ENCODE results near the gene LRFN2. TPM values are rescaled to one million over a fixed set of nuclear protein-coding genes. Genes with fewer than 3 reads are reported as not detected.

Gene LRFN2
- total RNA-seq, 1 donor from 2014 or later, result 7.4 TPM

DNA sequence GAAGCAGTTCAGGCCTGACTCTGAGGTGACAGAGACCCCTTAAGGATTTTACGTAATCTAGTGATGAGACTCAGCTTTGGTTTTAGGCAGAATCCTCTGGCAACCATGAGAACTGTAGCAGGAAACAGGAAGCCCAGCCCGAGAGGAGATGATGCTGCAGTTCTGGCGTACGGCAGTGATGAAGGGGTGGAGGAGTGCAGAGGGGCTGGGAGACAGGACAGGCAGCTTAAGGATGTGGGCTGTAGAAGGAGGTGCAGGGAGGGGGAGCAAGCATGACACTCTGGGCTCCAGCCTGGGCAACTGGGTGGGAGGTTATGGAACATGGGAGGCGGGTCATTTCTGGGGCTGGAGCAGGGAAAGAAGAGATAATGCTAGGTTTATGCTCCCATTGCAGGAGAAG is 67.1 kb downstream of the LRFN2 start:
- intact Hi-C loops (cut with micrococcal nuclease), result no loop called here

DNA sequence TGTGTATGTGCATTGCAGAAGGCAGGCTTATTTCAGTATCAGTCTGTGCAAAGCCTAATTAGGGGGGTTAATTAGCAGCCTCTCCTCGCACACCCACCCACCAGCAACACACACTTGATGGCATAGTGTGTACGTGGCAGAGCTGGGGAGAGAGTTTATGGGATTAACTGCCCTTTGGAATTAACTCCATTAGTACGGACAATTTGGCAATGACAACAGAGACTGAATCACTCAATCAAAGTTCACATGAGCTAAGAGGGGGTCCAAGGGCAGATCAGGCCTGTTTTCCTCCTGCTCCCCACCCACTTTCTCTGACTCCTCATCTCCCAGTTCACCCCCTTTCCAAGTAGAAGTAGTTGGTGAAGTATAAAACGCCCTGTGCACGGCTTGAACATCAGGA is 69.5 kb downstream of the LRFN2 start:
- intact Hi-C loops (cut with micrococcal nuclease), result no loop called here

DNA sequence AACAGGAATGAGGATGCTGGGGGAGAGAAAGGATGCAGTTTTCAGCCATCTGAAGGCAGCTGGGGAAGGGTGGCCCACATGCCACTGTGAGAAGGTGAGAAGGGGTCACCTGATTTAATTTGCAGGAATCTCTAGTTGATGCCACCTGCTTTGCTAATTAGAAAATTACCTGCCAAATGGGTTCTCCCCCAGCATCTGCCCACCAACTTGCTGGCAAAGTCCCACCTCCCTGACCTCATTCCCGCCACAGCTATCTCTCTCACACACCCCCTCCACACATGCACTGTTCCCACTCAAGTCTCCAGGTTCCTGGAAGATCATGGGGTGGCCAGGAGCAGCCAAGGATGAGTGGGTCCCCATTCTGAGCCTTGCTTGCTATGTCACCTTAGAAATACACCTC is 70.7 kb downstream of the LRFN2 start:
- intact Hi-C loops (cut with micrococcal nuclease), result no loop called here

DNA sequence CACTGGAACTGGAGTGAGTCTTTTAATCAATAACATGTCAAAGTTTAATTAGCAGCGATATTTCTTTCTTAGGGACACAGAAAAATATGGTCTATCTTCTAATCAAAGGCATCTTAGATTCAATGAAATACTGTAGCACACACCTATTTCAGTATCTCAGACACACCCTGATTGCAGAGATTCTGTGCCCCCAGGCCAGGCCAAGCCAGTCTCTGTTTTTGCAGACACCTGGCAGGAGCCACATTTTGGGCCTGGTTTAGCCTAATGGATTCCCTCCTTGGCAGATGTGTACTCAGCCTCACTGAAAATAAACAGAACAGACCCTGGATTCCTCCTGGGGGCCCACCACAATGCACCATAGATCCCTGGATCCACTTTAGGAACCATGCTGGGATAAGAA is 74.8 kb downstream of the LRFN2 start:
- intact Hi-C loops (cut with micrococcal nuclease), result no loop called here

DNA sequence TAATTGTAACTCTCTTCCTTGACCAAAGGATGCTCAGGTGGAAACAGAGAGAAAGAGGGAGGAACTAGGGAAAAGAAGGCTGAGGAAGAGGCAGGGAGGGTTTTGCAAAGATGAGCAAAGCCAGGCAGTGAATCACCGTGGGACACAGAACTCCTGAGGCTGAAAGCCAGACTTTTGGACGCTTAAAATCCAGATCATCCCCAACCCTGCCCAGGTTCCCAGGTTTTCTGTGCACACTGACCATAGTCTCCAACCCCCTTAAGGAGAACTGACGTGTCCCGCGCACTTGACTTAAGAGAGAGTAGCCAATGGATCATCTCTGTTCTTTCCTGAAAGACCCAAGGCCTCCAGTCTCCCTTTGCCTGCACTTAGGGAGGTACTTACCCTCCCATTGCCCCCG is 75.3 kb downstream of the LRFN2 start:
- intact Hi-C loops (cut with micrococcal nuclease), result no loop called here

DNA sequence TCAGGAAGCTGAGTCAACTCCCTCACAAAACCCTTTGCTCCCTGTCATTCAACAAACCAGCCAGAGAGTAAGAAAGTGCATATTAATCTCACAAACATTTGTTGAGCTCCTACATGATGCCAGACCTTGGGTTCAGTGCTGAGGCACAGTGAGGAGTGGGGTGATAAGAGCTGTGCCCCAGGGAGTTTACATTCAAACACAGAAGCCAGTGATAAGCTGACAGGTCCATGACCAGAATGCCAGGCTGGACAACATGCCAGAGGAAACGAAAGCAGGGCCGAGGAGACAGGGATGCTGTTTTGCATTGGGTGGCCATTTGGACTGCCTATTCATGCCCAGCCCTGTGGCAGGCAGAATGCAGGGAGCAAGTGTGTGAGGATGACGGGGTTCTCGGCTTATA is 76.7 kb downstream of the LRFN2 start:
- intact Hi-C loops (cut with micrococcal nuclease), result no loop called here

DNA sequence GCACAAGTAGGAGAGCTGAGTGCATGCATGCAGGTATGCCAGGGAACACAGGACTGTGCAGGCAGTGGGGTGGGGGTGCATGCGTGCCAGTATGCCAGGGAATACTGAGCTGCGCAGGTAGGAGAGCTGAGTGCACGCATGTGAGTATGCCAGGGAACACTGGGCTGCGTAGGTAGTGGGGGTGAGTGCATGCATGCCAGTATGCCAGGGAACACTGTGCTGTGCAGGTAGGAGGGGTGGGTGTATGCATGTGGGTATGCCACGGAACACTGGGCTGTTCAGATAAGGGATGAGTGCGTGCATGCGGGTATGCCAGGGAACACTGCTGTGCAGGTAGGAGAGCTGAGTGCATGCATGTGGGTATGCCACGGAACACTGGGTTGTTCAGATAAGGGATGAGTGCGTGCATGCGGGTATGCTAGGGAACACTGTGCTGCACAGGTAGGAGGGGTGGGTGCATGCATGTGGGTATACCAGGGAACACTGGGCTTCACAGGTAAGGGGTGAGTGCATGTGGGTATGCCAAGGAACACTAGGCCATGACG is 77.4 kb downstream of the LRFN2 start:
- intact Hi-C loops (cut with micrococcal nuclease), result no loop called here

DNA sequence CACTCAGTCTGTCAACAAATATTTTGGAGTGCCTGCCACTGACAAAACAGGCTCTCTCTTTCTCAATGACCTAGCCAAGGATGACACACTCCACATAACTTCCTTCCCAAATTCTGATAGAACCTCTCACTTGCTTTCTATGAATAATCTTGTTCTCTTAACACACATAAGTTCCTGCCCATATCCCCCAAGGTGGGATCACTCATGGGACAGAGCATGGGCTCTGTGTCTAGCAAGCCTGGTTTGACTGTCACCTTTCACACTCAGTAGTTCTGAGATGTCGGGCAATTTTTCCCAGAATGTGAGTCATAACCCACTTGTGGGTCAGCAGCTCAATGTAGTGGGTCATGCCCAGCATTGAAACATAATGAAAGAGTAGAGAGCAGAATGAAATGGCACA is 78.1 kb downstream of the LRFN2 start:
- intact Hi-C loops (cut with micrococcal nuclease), result no loop called here

DNA sequence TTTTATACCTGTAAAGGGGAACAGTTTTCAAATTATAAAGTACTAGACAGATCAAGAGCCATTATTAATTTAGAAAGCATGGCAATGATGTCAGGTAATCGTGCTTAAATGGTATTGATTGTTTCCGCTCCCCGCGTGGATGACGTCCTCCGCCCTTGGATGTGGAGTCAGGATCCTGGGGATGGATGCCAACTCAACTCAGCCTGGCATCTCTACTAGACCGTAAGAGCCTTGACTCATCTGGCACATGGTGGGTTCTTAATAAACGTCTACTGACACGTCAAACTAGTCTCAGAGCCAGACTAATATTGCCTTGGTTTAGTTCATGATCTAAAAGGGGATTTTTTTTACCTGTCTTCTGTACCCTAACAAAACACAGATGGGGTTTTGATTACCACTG is 80.2 kb downstream of the LRFN2 start:
- intact Hi-C loops (cut with micrococcal nuclease), result no loop called here

DNA sequence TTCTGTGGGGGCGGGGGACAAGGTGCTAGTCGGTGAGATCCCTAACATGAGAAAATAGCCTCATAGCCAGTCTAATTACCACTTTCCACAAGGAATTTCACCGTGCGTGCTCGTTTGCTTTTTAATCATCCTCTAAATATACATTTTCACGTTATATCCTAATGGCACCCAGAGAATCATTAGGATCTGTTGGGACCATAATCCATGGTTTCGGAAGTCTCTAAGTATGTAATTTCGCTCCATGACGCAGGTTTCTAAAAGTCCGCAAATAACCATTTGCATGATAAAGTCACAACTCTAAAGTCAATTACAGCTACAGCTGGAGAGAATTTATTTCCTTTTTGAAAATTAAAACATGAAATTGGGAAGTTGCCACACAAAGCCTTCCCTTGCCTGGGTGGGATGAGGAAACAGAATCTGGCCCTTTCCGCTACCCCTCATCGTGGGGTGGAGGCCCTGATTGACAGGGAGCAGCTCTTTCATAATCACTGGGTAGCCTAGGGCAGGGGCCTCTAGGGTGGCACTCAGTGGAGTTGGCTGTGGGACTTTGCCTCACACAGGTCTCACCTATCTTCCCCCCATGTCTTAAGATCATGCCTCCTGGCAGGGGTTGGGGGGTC is 81.9 kb downstream of the LRFN2 start:
- intact Hi-C loops (cut with micrococcal nuclease), result no loop called here

DNA sequence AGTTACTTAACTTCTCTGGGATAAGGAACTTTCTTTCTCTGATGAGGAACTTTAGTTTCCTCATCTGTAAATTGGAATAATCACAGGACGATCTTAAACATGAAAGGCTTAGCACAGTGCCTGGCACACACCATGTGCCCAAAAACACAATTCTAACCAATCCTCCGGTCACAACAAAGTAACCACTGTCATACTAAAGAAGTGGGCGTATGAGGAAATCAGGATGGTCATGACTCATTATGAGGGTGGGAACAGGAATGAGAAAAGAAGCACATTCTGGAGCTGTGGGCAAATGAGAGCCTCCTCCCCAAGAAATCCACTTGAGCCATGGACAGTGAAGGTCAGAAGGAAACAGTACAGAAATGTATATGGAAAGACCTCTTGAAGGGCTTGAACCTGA is 82.9 kb downstream of the LRFN2 start:
- intact Hi-C loops (cut with micrococcal nuclease), result no loop called here

DNA sequence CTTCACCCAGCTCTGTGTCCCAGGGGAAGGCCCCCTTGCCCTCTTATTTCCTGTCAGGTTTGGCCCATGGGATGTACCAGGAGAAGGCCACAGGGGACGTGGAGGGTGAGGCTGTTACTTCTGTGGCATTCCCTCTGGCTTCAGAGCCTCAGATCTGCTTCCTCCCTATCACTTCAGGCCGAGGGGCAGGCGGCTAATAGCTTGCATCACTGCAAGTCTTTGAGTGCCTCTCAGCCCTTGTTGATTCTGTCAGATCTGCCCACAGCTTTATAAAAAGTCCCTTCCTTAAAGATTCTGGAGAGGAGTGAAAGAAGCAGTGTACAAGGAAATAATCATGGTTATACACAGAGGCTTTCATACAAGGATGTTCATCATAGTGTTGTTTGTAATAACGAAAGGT is 86.9 kb downstream of the LRFN2 start:
- intact Hi-C loops (cut with micrococcal nuclease), result no loop called here

DNA sequence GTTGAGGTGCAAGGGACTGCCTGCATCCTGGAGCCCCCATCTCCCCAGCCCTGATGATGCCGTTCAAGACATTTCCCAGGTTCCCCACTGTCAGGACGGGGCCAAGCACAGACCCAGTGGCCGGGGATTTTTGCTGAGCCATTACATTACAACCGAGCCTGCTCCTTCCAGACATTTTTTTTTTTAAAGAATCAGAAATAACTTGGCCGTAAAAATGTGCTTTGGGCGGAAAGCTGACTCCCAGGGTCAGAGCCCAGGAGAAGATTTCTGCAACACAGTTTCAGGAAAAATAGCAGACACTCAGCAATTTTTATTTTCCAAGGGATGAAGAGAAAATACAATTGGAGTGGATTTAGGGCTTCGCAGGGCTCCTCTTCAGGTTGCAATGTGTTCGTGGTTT is 87.9 kb downstream of the LRFN2 start:
- intact Hi-C loops (cut with micrococcal nuclease), result no loop called here

DNA sequence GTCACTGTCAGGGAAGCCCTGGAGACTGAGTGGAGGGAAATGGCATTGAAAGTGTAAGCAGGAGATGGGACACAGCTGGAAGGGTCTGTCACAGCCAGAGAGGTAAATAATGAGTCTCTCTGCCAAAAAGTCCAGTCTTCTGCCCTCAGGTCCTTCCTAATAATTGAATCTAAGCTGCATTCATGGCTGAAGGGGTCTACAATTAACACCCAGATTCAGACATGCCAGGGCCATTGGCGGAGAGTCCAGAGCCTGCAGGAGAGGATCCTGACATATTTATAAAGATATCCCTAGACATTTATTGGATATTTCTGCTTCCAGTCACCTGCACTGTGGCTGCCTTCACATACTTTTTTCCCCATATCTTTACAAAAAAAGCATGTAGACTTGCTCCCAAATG is 89.0 kb downstream of the LRFN2 start:
- intact Hi-C loops (cut with micrococcal nuclease), result no loop called here

DNA sequence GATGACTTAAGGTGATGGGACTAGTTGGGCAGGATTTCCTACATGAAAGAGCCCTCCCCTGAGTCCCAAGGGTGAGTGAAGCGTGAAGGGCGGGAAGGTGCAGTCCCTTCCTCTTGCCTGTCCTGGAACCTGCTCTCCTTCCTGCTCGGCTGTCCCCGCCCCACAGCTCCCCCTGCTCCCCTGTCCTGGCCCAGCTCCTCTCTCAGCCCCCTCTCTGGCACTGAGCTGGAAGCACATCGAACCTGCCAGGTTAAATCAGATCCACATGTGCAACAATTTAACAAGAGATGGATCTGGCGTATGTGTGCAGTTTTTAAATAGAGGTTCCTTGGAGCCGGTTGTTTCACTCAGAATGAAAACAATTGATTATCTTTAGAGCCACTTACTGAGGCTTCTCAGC is 95.0 kb downstream of the LRFN2 start:
- intact Hi-C loops (cut with micrococcal nuclease), result no loop called here

DNA sequence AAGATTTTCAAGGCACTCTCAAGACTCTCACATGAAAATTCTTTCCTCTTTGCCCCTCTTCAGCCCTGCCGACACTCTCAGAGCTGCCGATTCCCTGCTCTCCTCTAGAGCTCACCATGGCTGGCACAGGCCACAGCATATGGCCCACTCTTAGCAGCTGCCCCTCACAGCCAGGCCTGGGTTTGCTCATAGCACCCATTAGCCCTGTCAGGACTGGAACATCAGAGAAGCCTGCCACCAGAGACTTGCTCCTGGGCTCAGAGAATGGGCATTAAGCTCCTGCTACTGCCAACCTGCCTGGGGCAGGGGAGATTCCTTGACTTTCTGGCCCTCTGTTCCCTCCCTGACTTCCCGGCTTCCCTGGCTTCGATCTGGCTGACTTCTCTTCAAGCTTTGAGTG is 96.7 kb downstream of the LRFN2 start:
- intact Hi-C loops (cut with micrococcal nuclease), result no loop called here

DNA sequence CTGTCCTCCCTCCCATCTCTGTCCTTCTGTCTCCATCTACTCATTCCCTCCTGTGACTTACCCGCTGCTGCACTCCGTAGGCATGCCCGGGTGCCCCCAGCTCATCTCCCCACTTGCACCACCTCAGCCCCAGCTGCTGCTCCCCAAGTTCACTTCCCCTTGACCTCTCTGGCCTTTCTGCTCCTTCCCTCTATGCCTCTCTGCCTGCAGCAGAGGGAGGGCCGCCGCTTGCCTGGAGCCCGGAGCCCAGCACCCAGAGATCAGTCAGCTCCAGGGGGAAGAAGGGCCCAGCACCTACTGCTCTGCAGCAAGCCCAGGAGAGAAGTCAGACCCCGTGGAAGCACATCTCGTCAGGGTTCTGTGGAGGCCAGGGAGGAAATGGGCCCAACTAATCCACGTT is 97.4 kb downstream of the LRFN2 start:
- intact Hi-C loops (cut with micrococcal nuclease), result no loop called here

DNA sequence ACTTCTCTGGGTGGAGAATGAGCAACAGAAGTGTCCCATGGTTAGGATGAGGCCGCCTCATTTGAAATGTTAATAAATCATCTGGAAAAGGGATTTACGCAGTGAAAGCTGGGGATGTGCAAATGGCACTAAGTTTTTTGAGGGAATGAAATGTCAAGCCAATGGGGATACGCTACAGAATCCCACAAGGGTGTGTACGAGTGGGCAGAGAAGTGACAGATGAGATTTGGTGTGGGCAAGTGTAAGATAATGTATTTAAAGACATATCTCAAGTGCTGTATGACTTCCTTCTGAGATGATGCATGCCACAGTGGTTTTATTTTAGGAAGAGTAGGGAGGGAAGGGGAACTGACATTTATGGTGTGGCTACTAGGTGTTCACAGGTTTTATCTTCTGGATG is 100.6 kb downstream of the LRFN2 start:
- intact Hi-C loops (cut with micrococcal nuclease), result no loop called here

DNA sequence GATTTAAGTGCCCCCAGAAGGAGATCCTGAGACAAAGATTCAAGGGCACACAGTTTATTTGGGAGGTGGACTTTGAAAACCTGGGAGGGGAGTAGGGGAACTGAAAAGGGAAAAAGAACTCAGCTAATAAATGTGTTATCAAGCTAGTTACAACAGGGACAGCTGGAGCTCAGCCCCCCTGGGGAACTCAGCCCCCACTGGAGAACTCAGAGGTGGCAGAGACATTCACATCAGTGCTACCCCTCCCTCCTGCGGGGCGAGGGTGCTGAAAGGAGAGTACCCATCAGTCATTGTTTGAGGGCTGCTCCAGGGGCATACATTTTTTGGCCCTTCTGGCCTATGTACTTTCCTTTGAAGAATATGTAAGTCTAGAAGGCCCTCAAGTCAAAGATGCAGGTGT is 101.4 kb downstream of the LRFN2 start:
- intact Hi-C loops (cut with micrococcal nuclease), result no loop called here

DNA sequence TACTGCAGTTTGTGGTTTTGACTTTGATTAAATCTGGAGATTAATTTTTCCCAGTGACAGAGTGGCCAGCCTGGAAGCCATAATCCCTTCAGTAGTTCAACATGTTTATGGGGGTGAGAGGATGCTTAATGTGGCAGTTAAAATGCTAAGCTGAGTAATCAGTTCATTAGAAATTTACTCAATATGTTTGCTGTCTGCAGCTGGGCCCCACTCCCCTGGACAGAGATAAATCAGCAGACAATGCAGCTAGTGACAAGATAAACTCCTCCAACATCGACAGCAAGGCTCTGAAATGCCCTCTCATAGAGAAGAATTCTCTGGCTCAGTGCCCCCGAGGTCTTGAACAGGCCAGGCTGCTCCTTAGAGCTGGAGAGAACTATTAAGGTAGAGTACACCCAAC is 101.9 kb downstream of the LRFN2 start:
- intact Hi-C loops (cut with micrococcal nuclease), result no loop called here

DNA sequence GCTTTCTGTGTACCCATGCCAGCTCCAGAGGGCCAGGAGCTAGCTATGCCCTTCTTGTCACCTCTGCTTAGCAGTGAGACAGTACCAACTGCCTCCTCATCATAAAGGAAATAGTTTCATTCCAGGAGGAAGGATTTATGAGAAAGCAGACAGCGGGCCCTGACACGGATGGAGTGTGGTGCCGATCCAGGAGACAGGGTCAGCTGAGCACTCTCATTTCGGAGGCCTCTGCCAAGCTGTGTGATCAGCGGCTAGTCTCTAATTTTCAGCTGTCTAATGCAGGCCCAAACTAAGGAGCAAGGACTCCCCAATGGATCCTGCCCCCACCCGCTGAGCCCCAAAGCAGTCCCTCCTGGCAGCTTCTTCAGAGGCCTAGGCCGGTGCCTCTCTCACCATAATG is 103.1 kb downstream of the LRFN2 start:
- intact Hi-C loops (cut with micrococcal nuclease), result no loop called here

DNA sequence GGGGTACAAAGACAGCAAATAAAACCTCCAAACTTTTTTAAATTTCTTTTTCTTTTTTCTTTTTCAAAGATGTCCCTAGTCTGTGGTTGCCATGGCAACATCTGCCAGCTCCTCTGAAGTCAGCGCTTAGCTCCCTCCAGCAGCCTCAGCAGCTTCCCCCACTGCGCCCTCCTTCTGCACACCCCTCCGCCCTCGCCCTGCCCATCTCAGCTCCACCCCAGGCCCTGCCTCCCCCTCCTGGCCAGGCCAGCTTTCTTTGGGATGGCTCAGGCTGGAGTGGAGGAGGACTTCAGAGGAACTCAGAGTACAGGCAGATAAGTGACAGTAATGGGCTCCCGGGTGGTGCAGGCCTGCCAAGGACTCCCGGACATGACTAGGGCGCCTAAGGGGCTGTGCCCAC is 104.6 kb downstream of the LRFN2 start:
- intact Hi-C loops (cut with micrococcal nuclease), result no loop called here

DNA sequence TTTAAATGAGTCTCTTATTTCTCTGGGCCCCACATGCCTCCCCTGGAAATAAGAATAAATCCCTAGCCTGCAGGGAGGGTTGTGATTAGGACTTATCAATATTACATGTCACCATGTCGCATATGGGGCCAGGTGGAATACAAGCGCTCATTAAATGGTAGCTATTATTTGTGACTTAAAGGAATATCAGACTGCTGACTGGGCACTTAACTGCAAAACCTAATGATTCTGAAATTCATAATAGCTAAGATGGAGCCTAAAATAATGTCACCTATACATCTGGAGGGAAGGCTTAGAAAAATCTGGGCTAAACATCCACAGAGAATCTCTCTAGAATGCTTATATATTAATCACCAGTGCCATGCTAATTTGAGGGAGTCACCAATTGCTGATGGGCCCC is 106.5 kb downstream of the LRFN2 start:
- intact Hi-C loops (cut with micrococcal nuclease), result no loop called here

DNA sequence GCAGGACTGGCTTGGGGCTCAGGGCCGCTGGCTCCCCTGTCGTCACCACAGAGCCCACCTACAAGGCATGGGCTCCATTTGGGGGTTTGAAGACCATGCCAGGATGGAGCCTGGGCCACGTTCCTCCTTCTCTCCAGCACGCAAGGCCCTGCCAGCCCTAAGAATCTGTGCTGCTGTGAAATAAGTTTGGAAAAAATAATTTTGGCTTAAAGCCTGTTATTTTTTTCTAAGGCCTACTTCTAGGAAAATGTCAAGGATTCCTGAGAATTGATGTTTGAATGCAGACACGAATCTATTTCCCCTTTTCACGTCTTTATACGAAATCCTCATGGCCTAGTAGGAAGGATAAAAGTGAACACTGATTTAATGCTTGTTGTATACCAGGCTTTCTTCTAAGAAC is 107.5 kb downstream of the LRFN2 start:
- intact Hi-C loops (cut with micrococcal nuclease), result loop anchor here (5.0 kb wide), 1 partner anchor 152 kb away; no protein-coding TSS in a partner anchor

Measured in T-helper 1 cell treated with Interleukin-12 subunit alpha and Interleukin-12 subunit beta and Interleukin-4 antibody, amounts not matched to agents 30 ng/mL and 1 ng/mL, for 36 hours (primary cell).